Amniotic stem cell (primary cell): ENCODE measurements around the gene MCF2L.
"Not testable (repeated sequence)": the region's sequence is repeated elsewhere in the genome, so short reads cannot be mapped to it uniquely, and the experiment has no call there.

ENCODE experiments used
- DNase-seq: peaks from one replicate; lab custom pipeline; 2025; lab: John Stamatoyannopoulos, UW

Gene MCF2L

DNA sequence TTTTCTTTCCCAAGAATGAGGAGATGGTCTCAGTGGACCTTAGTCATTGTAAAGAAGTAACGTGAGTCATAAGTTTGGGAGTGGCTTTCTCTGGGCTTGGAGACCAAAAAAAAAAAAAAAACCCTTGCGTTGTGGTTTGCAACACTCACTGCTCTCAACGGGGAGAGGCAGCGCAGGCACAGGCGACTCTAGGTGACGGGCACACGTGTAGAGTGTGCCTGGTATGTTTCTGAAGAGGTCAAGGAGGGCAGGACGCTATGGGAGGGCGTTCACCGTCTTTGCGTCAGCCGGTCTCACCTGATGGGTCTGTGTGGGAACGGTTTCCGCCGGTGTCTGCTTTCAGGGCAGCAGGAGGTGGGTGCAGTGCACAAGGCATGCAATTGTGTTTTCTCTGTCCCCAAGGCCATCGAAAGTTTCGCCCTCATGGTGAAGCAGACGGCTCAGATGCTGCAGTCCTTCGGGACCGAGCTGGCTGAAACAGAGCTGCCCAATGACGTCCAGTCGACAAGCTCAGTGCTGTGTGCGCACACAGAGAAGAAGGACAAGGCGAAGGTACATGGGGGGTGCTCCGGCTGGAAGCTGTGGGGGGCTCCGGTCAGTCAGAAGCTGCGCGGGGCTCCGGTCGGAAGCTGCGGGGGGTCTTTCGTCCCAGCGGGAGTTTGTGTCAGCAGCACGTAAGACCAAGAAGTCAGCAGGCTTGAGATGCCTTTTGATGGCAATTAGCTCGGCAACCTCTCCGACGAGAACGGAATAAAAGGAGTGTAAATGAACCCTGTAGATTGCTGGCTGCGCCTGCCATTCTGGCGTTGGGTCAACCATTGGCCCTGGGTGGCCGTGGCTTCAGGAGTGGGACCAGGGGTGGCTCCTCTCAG is 95.8 kb downstream of the MCF2L start:
- no peak for DNase-seq

DNA sequence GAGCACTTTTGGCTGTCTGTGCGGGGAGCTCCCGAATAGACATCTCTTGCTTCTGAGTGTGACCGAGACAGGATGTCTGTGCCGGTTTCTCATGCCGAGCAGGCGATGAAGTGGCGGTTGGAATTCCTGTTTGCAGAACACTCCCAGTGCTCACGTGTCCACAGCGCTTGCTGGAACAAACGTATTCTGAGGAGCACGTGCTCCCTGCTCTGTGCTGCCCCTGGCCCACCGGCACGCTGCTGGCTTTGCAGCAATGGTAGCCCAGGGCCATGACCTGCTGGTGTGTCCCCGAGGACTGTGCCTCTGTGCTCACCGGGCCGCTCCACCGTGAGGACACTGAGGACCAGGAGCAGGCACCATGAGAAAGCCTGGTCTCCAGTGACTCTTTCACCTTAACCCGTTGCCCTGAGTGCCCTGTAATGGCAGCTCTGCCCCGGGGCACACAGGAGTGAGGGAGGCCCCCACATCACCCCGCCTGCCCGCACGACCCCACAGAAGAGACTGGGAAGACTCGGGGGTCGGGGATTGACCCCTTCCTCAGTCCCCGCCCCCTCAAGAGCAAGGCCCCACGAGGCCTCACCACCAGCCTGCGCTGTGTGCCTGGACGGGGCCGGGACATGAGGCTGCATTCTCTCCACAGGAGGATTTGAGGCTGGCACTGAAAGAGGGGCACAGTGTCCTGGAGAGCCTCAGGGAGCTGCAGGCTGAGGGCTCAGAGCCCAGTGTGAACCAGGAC is 96.6 kb downstream of the MCF2L start:
- no peak for DNase-seq

DNA sequence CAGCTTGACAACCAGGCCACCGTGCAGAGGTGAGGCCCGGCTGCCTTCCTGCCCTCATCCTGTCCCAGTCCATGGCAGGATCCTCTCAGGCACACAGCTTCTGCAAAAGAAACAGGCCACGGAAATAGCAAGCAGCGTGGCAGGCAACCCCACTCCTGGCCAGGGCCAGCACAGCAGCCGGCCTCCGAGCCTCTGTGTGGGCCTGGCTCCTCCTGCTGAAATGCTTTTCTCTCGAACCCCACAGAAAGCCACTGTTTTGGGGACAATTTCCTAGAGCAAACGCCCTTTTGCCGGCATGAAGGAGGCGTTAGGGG is 97.1 kb downstream of the MCF2L start:
- DNase-seq, result no peak

DNA sequence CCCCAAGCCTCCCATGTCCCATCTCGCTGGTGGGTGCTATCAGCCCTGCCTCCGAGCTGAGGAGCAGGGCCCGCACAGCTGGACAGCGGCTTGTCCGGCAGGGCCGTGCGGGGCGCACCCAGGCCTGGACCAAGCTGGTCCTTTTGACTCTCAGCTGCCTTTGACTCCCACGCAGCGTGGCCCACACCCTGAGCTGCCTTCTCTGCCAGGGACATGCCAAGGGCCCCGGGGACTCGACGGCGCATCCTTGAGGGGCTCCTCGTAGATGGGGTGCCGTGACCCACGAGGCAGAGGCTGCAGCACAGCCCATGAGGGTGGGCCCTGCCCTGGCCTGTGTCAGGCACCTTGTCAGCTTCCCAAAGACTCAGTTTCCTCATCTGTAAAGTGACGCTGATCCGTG is 97.7 kb downstream of the MCF2L start:
- no peak for DNase-seq

DNA sequence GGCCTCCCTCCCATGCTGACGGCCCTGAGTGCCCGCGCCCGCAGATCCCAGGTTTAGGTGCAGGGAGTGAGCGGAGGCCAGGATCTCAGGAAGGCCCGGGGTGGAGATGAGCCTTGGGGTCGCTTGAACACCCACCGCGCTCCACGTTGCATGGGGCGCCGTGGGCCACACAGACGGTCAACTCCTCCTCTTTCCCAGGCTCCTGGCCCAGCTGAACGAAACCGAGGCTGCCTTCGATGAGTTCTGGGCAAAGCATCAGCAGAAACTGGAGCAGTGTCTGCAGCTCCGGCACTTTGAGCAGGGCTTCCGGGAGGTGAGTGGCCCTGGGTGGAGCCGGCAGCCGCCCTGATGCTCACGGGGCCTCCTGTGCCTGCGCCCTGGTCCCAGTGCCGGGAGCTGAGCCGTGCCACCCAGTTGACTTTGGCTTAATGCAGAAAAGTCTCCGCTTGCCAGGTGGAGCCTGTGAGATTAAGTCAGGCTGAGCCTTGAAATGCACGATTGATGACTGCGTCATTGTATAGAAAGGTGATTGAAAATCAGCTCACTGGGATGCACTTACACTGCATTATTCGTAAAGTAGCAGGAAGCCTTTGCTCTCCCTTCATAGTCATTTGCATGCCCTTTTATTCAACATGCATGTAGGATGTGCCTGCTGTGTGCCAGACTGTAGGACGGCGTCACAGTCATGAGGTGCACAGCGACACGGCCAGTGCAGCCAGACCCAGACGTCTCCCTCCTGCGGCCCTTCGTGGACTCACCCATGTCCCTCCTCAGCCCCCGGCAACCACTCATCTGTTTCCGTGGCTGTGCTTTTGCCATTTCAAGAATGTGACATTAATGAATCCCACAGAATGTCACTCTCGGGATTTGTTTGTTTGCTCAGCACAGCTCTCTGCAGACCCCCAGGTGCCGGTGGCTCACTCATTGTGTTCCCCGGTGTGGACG is 101.1 kb downstream of the MCF2L start:
- DNase-seq, result no peak

DNA sequence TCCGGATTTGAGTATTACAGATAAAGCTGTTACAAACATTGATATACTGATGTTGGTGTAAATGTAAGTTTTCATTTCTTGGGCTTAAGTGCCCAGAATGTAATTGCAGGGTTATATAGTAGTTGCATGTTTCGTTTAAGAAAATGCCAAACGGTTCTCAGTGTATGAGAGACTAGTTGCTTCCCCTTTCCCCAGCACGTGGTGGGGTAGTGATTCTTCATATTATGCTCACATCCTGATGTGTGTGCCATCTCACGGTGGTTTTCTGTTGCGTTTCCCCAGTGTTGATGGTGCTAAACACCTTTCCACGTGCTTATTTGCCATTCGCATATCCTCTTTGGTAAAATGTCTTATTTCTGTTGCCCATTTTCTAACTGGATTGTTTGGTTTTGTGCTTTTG is 101.8 kb downstream of the MCF2L start:
- DNase-seq, result no peak

DNA sequence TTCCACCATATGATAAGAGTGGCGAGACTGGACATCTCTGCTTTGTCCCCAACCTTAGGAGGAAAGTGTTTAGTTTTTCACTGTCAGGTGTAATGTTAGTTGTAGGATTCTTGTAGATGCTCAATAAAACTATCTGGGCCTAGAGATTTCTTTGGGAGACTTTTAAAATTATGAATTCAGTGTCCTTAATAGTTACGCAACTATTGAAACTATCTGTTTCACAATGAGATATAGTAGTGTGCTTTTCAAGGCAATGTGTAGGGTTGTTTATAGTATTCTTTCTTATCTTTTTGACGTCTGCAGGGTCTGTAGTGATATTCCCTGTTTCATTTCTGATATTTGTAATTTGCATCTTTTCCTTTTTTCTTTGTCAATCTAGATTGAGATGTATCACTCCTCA is 103.4 kb downstream of the MCF2L start:
- no peak for DNase-seq

DNA sequence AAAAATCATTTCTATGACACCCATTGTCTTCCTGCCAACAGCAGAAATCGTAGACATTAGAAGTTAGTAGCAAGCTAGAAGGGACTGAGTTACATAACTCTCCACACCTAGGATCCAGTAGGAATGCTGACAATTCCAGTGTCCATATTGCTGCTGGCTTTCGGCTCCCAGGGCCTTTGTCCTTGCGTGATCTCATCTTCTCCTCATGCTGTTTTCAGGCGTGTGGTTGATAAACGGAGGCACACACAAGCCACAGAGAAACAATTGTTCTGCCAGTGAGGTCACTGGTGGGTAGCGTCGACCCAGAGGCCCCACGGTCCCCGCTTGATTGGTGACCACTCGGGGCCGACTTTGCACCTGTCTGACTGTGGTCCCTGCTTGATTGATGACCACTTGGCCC is 104.9 kb downstream of the MCF2L start:
- DNase-seq, result no peak

DNA sequence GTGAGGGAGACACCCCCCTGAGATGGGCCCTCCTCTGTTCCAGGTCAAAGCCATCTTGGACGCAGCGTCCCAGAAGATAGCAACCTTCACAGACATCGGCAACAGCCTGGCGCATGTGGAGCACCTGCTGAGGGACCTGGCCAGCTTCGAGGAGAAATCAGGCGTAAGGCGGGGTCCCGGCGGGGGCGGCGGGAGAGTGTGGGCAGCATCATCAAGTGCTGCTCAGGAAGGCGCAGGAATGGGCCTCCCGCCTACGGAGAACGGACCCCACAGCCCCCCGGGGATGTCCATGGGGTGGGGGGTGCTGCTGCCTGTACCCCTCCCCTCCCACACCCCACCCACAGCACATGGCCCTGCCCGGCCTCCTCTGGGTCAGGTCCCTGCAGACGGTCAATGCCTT is 105.4 kb downstream of the MCF2L start:
- no peak for DNase-seq

DNA sequence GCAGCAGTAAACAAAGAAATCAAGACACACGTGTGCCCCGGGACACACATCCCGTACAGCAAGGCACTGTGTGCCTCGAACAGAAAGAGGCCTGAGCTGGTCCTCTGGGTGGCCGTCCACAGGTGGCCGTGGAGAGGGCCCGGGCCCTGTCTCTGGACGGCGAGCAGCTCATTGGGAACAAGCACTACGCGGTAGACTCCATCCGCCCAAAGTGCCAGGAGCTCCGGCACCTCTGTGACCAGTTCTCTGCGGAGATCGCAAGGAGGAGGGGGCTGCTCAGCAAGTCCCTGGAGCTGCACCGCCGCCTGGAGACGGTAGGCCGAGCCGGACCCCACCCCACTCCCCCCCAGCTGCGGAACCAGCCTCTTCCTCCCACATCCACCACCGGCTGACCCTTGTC is 105.9 kb downstream of the MCF2L start:
- DNase-seq, result no peak

DNA sequence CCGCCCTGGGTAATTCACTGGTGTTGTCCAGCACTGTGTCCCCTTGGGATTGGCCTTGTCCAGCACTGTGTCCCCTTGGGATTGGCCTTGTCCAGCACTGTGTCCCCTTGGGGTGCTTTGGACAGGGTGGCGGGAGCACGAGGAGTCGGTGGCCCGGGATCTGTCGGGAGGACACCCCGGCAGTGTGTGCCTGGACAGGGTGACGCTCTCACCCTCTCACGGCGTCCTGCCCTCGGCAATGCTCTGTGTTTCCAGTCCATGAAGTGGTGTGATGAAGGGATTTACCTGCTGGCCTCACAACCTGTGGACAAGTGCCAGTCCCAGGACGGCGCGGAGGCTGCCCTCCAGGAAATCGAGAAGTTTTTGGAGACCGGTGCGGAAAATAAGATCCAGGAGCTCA is 106.7 kb downstream of the MCF2L start:
- DNase-seq, result no peak

DNA sequence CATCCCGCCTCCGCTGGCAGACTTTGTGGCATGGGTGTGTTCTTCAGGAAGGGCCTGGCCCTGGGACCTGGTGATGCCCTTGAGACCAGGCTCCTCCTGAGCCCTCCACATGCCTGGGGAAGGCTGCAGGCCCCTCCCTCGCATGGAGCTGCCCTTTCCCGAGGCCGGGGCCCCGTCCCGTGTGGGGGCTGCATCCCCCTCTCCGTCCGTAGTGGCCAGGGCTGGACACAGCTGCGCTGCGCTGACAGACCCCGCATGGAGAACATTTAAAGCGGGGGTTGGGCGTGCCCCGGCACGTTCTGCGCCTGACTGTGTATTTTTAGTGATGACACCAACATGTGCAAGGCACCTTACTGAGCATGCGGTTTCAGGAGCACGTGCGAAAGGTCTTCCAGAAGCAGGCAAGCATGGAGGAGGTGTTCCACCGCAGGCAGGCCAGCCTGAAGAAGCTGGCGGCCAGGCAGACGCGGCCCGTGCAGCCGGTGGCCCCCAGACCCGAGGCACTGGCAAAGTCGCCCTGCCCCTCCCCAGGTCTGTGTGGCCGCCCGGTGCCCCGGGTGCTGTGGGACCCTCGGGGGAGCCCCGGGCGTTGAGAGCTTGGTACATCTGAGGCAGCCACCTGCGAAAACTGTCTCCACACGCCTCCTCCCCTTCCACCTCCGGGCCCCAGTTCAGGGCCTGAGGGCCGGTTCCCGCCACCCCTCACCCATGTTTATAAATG is 107.8 kb downstream of the MCF2L start:
- DNase-seq, result no peak

DNA sequence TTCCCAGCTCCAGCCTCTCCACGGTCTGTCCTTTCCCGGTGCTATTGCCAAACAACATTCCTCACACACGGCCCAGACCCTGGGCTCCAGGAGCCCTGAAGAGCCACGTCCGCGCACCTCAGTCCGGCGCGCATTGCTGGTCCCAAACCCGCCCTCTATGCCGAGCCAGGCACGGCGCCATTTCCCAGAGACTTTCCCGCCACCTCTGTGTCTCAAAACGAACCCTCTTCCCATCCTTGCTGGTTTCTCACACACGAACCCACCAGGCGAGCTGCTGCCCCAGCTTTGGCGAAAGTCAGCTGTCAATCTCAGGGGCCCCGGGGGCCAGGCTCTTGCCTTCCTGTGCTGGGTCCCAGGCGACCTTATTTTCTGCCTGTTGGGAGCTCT is 108.5 kb downstream of the MCF2L start:
- no peak for DNase-seq

DNA sequence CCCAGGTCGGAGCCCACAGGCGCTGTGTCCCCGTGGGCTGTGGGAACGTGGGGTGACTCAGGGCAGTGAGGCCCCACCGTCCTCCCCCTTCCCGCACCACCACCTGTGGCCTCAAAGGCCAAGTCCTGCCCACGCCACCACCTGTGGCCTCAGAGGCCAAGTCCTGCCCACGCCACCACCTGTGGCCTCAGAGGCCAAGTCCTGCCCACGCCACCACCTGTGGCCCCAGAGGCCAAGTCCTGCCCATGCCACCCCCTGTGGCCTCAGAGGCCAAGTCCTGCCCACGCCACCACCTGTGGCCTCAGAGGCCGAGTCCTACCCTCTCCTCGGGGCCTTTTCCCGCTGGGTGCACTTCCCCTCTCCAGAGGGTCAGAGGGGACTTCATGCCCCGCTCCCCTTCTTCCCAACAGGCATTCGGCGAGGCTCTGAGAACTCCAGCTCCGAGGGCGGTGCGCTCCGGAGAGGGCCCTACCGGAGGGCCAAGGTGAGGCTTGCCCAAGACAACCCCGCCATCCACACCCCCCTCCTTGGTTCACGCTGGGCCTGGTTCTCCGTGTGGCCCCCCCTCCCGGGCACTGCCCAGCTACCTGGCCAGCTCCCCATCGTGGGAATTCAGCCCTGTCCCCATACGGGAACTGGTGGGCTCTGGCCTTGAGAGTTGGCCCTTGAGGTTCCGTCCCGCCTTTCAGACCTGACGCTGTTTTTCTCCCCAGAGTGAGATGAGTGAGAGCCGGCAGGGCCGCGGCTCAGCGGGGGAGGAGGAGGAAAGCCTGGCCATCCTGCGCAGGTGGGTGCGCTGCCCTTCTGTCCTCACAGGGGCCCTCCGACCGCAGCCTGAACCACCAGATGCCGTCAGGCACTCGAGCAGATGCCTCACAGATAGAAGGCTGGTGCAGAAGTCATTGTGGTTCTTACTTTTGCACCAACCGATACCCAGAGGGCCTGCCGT is 109.2 kb downstream of the MCF2L start:
- no peak for DNase-seq

DNA sequence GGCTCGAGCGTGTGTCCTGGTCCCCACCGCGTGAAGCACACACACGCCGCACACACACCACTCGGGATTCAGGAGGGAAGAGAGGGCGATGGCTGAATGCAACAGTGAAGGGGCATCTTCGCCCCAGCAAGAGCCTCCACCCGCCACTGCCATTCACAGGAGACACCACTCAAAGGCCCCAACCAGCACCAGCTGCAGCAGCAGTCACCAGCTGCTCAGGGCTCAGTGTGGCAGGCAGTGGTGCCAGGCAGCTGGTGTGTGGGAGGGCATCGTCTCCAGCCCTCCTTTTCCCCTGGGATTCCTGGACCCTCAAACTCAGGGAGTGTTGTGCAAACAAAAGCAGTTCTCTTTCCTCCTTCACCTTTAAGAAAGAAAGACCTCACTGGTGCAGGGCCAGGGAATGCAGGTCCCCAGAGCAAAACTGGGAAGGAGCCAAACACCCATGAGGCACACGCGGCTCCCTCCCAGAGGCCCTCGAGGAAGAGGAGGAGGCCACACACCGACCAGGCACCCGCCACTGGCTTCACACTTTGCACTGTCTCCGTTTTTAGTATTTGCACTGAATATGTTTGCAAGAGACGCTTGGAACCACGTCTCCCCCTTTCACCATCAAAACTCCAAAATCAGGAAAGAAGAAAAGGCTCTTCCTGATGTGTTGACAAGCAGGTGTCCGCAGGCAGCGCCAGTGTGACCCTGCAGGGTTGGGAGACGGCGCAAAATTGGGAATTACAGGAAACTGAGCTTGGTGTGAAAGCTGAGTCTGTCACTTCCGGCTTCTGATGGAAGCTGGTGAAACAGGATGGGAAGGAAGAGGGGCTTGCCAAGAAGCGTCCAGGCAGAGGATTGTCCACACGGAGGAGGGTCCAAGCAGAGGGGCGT is 110.1 kb downstream of the MCF2L start:
- no peak for DNase-seq

DNA sequence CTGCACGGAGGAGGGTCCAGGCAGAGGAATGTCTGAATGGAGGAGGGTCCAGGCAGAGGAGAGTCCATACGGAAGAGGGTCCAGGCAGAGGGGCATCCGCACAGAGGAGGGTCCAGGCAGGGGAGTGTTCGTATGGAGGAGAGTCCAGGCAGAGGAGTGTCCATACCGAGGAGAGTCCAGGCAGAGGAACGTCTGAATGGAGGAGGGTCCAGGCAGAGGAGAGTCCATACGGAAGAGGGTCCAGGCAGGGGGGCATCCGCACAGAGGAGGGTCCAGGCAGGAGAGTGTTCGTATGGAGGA is 110.7 kb downstream of the MCF2L start:
- DNase-seq, result not testable (repeated sequence)

DNA sequence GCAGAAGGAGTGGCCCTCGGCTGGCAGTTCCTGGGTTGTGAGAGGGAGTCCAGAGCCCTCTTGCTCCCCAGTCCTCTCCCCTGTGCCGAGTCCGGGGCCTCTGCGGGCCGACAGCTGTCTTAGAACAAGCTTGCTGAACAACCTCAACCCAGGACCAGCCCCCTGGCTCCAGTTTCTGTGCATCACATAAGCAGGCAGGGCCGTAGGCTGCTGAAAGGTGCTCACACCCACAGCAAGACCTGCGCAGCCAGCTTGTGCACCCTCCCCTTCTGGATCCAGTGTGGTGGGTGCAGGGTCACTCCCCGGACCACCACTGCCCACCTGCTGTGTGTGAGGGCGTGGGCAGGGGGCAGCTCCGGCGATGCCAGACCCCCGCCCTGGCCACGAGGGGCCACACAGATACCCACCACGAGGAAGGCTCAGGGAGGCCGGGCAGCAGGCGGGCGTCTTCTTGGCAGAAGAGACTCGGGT is 111.4 kb downstream of the MCF2L start:
- no peak for DNase-seq

DNA sequence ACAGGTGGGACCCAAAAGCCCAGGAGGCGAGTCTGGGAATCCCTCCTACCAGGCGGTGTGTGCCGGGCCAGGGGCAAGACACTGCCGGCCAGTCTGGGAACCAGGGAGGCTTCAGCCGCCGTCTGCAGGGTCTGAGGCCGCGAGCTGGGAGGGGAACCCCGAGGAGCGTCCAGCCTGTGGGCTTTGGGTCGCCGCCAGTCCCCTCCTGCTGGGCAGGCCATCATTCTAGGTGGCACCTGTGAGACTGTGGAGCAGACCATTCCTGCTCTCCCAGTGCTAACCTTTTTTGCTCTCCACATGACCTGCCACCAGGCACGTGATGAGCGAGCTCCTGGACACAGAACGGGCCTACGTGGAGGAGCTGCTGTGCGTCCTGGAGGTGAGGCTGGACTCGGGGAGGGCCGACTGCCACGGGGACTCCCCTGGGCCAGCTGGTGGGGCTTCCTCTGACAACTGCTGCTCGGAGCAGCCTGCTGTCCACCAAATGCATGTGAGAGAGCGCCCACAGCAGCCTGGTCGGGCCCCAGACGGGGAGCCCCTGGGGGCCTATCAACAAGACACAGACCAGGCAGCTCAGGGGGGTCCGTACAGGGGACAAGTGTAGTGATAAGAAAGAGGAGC is 112.0 kb downstream of the MCF2L start:
- no peak for DNase-seq
